Measurements from ENCODE around the gene ARHGAP29.

DNA sequence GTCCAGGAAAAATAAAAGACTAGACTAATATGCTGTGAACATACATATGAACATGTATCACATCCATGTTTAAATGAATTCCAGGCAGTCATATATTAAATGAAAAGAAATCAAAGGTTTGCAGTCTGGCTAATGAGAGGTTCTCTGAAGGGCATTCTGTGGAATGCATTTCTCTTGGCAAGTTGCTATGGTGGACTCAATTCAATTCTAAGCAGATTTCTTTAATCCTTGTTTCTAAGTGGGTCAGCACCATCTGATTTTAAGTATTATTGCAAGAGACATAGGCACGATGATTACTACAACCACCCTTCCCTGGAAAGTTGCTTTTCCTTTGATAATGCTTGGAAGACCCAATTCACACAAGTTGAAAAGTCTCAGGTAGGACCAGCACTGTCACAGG is 92.5 kb downstream of the ARHGAP29 start:
- TF ChIP-seq, protein P1, sequence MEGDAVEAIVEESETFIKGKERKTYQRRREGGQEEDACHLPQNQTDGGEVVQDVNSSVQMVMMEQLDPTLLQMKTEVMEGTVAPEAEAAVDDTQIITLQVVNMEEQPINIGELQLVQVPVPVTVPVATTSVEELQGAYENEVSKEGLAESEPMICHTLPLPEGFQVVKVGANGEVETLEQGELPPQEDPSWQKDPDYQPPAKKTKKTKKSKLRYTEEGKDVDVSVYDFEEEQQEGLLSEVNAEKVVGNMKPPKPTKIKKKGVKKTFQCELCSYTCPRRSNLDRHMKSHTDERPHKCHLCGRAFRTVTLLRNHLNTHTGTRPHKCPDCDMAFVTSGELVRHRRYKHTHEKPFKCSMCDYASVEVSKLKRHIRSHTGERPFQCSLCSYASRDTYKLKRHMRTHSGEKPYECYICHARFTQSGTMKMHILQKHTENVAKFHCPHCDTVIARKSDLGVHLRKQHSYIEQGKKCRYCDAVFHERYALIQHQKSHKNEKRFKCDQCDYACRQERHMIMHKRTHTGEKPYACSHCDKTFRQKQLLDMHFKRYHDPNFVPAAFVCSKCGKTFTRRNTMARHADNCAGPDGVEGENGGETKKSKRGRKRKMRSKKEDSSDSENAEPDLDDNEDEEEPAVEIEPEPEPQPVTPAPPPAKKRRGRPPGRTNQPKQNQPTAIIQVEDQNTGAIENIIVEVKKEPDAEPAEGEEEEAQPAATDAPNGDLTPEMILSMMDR (IDR thresholded peaks at IDR 0.05), result no peak
- TF ChIP-seq, protein P2, sequence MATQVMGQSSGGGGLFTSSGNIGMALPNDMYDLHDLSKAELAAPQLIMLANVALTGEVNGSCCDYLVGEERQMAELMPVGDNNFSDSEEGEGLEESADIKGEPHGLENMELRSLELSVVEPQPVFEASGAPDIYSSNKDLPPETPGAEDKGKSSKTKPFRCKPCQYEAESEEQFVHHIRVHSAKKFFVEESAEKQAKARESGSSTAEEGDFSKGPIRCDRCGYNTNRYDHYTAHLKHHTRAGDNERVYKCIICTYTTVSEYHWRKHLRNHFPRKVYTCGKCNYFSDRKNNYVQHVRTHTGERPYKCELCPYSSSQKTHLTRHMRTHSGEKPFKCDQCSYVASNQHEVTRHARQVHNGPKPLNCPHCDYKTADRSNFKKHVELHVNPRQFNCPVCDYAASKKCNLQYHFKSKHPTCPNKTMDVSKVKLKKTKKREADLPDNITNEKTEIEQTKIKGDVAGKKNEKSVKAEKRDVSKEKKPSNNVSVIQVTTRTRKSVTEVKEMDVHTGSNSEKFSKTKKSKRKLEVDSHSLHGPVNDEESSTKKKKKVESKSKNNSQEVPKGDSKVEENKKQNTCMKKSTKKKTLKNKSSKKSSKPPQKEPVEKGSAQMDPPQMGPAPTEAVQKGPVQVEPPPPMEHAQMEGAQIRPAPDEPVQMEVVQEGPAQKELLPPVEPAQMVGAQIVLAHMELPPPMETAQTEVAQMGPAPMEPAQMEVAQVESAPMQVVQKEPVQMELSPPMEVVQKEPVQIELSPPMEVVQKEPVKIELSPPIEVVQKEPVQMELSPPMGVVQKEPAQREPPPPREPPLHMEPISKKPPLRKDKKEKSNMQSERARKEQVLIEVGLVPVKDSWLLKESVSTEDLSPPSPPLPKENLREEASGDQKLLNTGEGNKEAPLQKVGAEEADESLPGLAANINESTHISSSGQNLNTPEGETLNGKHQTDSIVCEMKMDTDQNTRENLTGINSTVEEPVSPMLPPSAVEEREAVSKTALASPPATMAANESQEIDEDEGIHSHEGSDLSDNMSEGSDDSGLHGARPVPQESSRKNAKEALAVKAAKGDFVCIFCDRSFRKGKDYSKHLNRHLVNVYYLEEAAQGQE (IDR thresholded peaks at IDR 0.05; ENCODE audit: insufficient read depth in 1 of 2, low read depth in 2 of 2, low read length in 1 of 2), result no peak
- TF ChIP-seq POLR2AphosphoS5 (IDR thresholded peaks at IDR 0.05; ENCODE audit: low read depth, low read length), result no peak

All from Panc1 (cell line).